RWPE1 (cell line): ENCODE data around the gene KIAA1217.

Experiments
- CTCF ChIA-PET: fragments of 350-600 bp; sonication (Branson Sonifier 250); formaldehyde crosslinking; extraction: SDS; loops from one replicate; lab custom pipeline; 2021; lab: Yijun Ruan, JAX
- POLR2A ChIA-PET: fragments of 400-600 bp; formaldehyde crosslinking; extraction: SDS; loops from one replicate; lab custom pipeline; 2020; ENCODE audit warnings: antibody characterized with exemption; ENCODE audit not compliant: low non-redundant PET; lab: Yijun Ruan, JAX
- DNase-seq: peaks from one replicate; pipeline ENCODE4 v3.0.0; 2012; ENCODE audit warnings: low spot score
- H3K27ac ChIP-seq: fragments of 450-650 bp; 2 replicates; pipeline ENCODE4 v1.5.1; 2017
- CTCF ChIP-seq: fragments of 450-650 bp; conservative IDR thresholded peaks from 2 replicates; pipeline ENCODE4 v1.5.1; 2017; ENCODE audit warnings: low read depth, mild to moderate bottlenecking

KIAA1217 gene

GRCh38 chr10:24488631-24489030 is 279.7 kb downstream of the KIAA1217 start:
- CTCF ChIA-PET = no interaction called here

GRCh38 chr10:24493165-24493564 is 284.2 kb downstream of the KIAA1217 start:
- DNase-seq = no peak
- POLR2A ChIA-PET = no interaction called here
- TF ChIP-seq CTCF = no peak
- CTCF ChIA-PET = interaction anchor here (1.2 kb wide), 1 partner anchor 109 kb away, joined by 8 read pairs; no protein-coding TSS in a partner anchor
- H3K27ac ChIP-seq = no peak overlapping the region

More at GRCh38 chr10:24488631-24489030, 279.7 kb downstream of the KIAA1217 start:
- POLR2A ChIA-PET = no interaction called here
- TF ChIP-seq CTCF = no peak
- DNase-seq = no peak
- no peak overlapping the region for H3K27ac ChIP-seq

GRCh38 chr10:24494236-24494635 is 285.3 kb downstream of the KIAA1217 start:
- CTCF ChIA-PET = interaction anchor here (1.1 kb wide), 1 partner anchor 10 kb away, joined by 3 read pairs; no protein-coding TSS in a partner anchor
- no peak for TF ChIP-seq CTCF
- DNase-seq = no peak
- no peak overlapping the region for H3K27ac ChIP-seq
- POLR2A ChIA-PET = no interaction called here

GRCh38 chr10:24494777-24495176 is 285.8 kb downstream of the KIAA1217 start:
- no peak overlapping the region for H3K27ac ChIP-seq
- TF ChIP-seq CTCF = no peak
- POLR2A ChIA-PET = no interaction called here
- DNase-seq = no peak
- CTCF ChIA-PET = interaction anchor here (1.1 kb wide), 1 partner anchor 10 kb away, joined by 3 read pairs; no protein-coding TSS in a partner anchor

- no peak for DNase-seq
- CTCF ChIA-PET = interaction anchor here (0.5 kb wide), 1 partner anchor 32 kb away, joined by 3 read pairs; no protein-coding TSS in a partner anchor
- TF ChIP-seq CTCF = no peak
- POLR2A ChIA-PET = no interaction called here
- no peak overlapping the region for H3K27ac ChIP-seq
Observed at GRCh38 chr10:24495666-24496460, 286.9 kb downstream of the KIAA1217 start.

GRCh38 chr10:24496906-24497305 is 288.0 kb downstream of the KIAA1217 start:
- POLR2A ChIA-PET = no interaction called here

More at GRCh38 chr10:24496906-24497305, 288.0 kb downstream of the KIAA1217 start:
- no peak for TF ChIP-seq CTCF
- DNase-seq = no peak
- H3K27ac ChIP-seq = no peak overlapping the region
- CTCF ChIA-PET = interaction anchor here (0.7 kb wide), 1 partner anchor 507 kb away, joined by 3 read pairs; no protein-coding TSS in a partner anchor
